Neutrophil (primary cell): ENCODE measurements around the gene RCL1.
A peak's percentile ranks its signal among the peaks of the same experiment; 100 is the strongest.
"Not testable (repeated sequence)": the region's sequence is repeated elsewhere in the genome, so short reads cannot be mapped to it uniquely, and the experiment has no call there.

Source experiments
- H3K27ac ChIP-seq: fragments of 200-600 bp; sonication (generic); 2 replicates; pipeline ENCODE4 v1.5.1; 2016; ENCODE audit warnings: mild to moderate bottlenecking, moderate library complexity
- H3K27me3 ChIP-seq: fragments of 200-600 bp; sonication (generic); 2 replicates; pipeline ENCODE4 v1.6.0; 2016; ENCODE audit warnings: mild to moderate bottlenecking
- H3K36me3 ChIP-seq: fragments of 200-600 bp; sonication (generic); 2 replicates; pipeline ENCODE4 v1.5.1; 2017
- H3K4me1 ChIP-seq, 2 experiments: fragments of 200-600 bp in 1 of 2; sonication (generic) in 1 of 2; 1 replicate in 1 of 2; 2 replicates in 1 of 2; pipeline versions ENCODE4 v1.5.1 to v1.6.1; 2013 to 2016; ENCODE audit warnings: low read depth in 1 of 2, low read length in 1 of 2, mild to moderate bottlenecking in 1 of 2, moderate library complexity in 1 of 2; ENCODE audit not compliant: control insufficient read depth in 1 of 2, insufficient read depth in 1 of 2
- H3K4me3 ChIP-seq, 2 experiments: fragments of 200-600 bp in 1 of 2; sonication (generic) in 1 of 2; 1 replicate in 1 of 2; 2 replicates in 1 of 2; pipeline ENCODE4 v1.5.1; 2013 to 2016; ENCODE audit warnings: low read depth in 1 of 2, low read length in 1 of 2, mild to moderate bottlenecking in 1 of 2, moderate library complexity in 1 of 2
- H3K9me3 ChIP-seq: fragments of 200-600 bp; sonication (generic); 2 replicates; pipeline ENCODE4 v1.5.1; 2016
- TF ChIP-seq, protein P1 (sequence below): fragments of 200-600 bp; sonication (generic); IDR thresholded peaks from 2 replicates; pipeline ENCODE4 v1.5.1; 2016; ENCODE audit warnings: antibody characterized with exemption

RCL1 gene

DNA sequence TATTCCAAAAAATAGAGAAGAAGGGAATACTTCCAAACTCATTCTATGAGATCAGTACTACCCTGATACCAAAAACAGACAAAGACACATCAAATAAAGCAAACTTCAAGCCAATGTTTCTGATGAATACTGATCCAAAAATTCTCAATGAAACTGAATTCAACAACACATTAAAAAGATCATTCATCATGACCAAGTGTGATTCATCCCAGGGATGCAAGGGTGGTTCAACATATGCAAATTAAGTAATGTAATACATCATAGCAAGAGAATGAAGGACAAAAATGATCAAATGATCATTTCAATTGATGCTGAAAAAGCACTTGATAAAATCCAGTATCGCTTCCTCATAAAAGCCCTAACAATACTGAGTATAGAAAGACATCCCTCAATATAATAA, 4.9 kb upstream of the RCL1 start:
- H3K36me3 ChIP-seq = no peaks in the 10 kb centered on the region
- TF ChIP-seq, protein P1, sequence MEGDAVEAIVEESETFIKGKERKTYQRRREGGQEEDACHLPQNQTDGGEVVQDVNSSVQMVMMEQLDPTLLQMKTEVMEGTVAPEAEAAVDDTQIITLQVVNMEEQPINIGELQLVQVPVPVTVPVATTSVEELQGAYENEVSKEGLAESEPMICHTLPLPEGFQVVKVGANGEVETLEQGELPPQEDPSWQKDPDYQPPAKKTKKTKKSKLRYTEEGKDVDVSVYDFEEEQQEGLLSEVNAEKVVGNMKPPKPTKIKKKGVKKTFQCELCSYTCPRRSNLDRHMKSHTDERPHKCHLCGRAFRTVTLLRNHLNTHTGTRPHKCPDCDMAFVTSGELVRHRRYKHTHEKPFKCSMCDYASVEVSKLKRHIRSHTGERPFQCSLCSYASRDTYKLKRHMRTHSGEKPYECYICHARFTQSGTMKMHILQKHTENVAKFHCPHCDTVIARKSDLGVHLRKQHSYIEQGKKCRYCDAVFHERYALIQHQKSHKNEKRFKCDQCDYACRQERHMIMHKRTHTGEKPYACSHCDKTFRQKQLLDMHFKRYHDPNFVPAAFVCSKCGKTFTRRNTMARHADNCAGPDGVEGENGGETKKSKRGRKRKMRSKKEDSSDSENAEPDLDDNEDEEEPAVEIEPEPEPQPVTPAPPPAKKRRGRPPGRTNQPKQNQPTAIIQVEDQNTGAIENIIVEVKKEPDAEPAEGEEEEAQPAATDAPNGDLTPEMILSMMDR = no peak
- H3K27me3 ChIP-seq = peaks cover 28% of the 10 kb centered on the region
- no peak overlapping the region for H3K27ac ChIP-seq
- peaks cover 6 to 10% of the 10 kb centered on the region in 2 experiments for H3K4me1 ChIP-seq
- H3K9me3 ChIP-seq = no peaks in the 10 kb centered on the region
- no peak overlapping the region for H3K4me3 ChIP-seq

DNA sequence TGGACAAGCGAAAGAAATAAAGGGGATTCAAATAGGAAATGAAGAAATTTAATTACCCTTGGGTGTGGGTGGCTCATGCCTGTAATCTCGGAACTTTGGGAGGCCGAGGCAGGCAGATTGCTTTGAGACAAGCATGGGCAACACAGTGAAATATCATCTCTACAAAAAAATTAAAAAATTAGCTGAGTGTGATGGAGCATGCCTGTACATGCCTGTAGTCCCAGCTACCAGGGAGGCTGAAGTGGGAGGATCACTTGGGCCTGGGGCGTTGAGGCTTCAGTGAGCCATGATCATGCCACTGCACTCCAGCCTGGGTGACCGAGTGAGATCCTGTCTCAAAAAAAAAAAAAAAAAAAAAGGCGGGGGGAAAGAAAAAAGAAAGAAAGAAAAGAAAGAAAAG, 4.0 kb upstream of the RCL1 start:
- Histone ChIP-seq H3K4me3 (no peak overlapping the region), H3K9me3 (no peaks in the 10 kb centered on the region), H3K4me1 (peaks cover 14 to 18% of the 10 kb centered on the region in 2 experiments), H3K27me3 (peaks cover 28% of the 10 kb centered on the region), H3K27ac (no peak overlapping the region), H3K36me3 (no peaks in the 10 kb centered on the region)
- TF ChIP-seq, protein P1 = no peak

DNA sequence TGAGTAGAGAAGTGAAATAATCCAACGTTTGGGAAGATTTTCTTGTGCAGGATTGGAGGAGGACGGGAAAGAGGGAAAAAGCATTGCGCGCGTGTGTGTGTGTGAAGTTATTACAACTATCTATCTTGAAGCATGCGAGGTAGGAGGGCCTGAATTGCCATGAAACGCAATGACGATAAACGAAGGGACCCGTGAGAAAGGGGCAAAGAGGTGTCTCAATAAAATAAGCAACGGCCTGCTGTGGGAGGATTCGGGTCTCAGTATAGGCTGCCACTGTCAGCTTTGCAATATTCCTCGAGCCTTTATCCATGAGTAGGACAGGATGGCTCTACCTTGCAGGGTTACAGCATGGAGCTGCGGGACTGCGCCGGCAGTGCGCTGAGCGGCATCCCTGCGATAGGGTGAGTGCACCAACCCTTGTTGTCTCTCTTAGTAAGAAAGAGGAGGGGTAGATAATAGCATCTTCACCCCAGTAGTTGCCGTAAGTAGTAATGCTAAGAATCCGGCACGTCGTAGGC, 631 bp upstream of the RCL1 start:
- no peaks in the 10 kb centered on the region for H3K9me3 ChIP-seq
- peak overlapping the region; percentile 73 to 90 for H3K4me3 ChIP-seq
- TF ChIP-seq, protein P1 = no peak
- peaks cover 28% of the 10 kb centered on the region for H3K27me3 ChIP-seq
- H3K27ac ChIP-seq = peak overlapping the region; percentile 66
- H3K36me3 ChIP-seq = no peaks in the 10 kb centered on the region
- H3K4me1 ChIP-seq = peaks cover 18 to 26% of the 10 kb centered on the region in 2 experiments

DNA sequence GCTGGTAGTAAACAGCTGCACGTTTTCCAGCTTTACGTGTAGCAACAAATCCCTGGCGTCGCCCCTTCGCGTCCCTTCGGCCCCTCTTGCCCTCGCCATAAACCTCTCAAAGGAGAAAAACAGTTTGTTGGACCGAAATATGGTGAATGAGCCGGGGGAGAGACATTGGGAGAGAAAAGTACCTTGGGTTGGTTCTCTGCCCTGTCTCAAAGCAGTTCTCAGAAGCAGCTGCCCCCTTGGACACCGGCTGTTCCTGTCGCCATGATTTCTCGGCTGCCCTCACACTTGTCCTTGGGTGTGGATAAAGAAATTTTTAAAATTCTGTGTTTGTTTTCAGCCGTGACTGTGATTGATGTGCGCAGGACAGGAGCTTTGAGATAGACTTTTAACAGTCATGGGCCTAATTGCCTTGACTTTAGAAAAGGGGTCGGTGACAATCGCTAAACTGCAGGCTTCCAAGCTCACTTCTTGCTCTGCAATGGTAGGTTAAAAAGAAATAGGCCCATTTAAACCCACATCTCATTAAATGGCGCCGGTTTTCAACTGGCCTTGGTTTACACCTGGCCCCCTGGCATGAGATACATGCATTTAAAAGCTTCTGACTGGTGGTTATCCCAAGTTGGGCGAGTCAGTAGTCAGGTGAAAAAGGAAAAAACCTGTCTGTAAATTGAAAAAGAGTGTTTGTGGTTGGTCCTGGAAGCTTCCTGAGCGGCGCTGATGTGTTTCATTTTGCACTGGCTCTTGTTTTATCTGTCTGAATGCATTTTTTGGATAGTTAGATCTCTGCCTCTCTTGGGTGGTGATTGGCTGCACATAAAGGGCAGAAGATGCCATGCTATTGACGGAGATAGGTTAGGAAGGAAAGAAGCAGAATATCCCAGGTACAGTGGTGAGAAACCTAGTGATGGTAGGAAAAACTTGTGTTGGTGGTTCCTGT, 983 bp downstream of the RCL1 start:
- H3K27me3 ChIP-seq = peaks cover 28% of the 10 kb centered on the region
- peaks cover 34 to 42% of the 10 kb centered on the region in 2 experiments for H3K4me1 ChIP-seq
- no peaks in the 10 kb centered on the region for H3K36me3 ChIP-seq
- peak overlapping the region; percentile 73 to 90 for H3K4me3 ChIP-seq
- TF ChIP-seq, protein P1 = no peak
- peak overlapping the region; percentile 66 for H3K27ac ChIP-seq
- no peaks in the 10 kb centered on the region for H3K9me3 ChIP-seq

DNA sequence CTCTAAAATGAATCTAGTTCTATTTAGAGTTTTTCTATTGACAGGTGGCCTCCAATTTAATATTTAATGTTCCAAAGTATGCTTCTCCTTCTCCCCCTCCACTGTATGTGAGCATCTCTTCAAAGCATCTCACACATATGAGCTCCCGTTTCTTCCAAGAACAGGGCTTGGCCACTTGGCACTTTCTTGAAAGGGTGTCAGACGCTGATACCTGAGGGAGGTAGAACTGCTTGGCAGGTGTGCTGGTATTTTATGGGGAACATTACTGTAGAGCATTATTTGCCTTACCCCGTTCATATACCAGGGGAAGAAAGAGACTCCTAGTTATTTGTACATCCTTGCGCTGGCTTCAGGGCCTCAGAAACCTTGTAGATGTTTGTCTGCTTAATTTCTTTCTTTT, 1.9 kb downstream of the RCL1 start:
- Histone ChIP-seq H3K36me3 (no peaks in the 10 kb centered on the region), H3K9me3 (no peaks in the 10 kb centered on the region), H3K27ac (no peak overlapping the region), H3K4me1 (peaks cover 40 to 52% of the 10 kb centered on the region in 2 experiments), H3K4me3 (no peak overlapping the region), H3K27me3 (peaks cover 24% of the 10 kb centered on the region)
- TF ChIP-seq, protein P1 = no peak

DNA sequence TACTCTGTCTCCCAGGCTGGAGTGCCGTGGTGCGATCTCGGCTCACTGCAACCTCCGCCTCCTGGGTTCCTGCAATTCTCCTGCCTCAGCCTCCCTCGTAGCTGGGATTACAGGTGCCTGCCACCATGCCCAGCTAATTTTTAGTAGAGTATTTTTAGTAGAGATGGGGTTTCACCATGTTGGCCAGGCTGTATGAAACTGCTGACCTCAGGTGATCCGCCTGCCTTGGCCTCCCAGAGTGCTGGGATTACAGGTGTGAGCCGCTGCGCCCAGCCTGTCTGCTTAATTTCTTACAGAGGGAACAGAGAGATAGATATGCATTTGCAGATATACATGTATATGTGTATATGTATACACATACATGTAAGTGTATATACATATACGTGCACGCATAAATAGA, 2.4 kb downstream of the RCL1 start:
- H3K27me3 ChIP-seq = peaks cover 20% of the 10 kb centered on the region
- peaks cover 40 to 53% of the 10 kb centered on the region in 2 experiments for H3K4me1 ChIP-seq
- H3K27ac ChIP-seq, H3K36me3 ChIP-seq, H3K9me3 ChIP-seq, H3K4me3 ChIP-seq: not testable (repeated sequence)
